ENCODE measurements around the gene NPAP1. TPM values are rescaled to one million over a fixed set of nuclear protein-coding genes. Genes with fewer than 3 reads are reported as not detected.

Gene NPAP1
- total and polyA plus RNA-seq, 2 experiments from 2014 or later: 0.77 to 0.87 TPM

DNA sequence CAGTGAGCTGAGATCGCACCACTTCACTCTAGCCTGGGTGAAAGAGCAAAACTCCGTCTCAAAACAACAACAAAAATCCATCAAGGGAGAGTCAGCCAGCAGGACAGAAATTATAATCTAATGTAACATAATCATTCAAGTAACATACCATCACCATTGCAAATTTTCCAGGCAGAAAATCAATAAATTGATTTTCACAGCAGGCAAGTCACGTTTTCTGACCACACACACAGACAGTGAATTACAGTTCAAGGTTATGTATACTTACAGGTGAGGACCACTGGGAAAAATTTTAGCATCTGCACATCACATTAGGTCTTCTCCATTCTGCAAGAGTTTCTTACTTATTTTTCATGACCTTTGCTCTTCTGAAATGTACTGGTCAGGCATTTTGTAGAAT lies 29.9 kb upstream of the NPAP1 start:
- Histone ChIP-seq H3K4me2 (no peak overlapping the region), H3K27me3 (no peaks in the 10 kb centered on the region), H3K4me3 (no peak overlapping the region), H3K9me2 (replicated peaks; ENCODE audit: insufficient read depth) (no peaks in the 10 kb centered on the region), H2AFZ (no peak overlapping the region), H3K27ac (no peak overlapping the region), H3K4me1 (ENCODE audit: insufficient read depth) (no peaks in the 10 kb centered on the region), H4K20me1 (ENCODE audit: insufficient read depth, poor library complexity, severe bottlenecking) (no peaks in the 10 kb centered on the region), H3K36me3 (replicated peaks; ENCODE audit: insufficient read depth, low read depth) (no peaks in the 10 kb centered on the region), H3K9me3 (ENCODE audit: low read depth) (no peaks in the 10 kb centered on the region), H3K79me2 (no peaks in the 10 kb centered on the region)
- WGBS (ENCODE audit: low lambda C conversion rate, missing lambda C conversion rate): 69% methylated on average over 3 of the region's 3 CpGs
- TF ChIP-seq EZH2phosphoT487 (IDR thresholded peaks at IDR 0.05; ENCODE audit: low read depth, severe bottlenecking, unreplicated experiment) (no peak), EZH2 (IDR thresholded peaks at IDR 0.05; ENCODE audit: borderline replicate concordance) (no peak)
- TF ChIP-seq, protein P1, sequence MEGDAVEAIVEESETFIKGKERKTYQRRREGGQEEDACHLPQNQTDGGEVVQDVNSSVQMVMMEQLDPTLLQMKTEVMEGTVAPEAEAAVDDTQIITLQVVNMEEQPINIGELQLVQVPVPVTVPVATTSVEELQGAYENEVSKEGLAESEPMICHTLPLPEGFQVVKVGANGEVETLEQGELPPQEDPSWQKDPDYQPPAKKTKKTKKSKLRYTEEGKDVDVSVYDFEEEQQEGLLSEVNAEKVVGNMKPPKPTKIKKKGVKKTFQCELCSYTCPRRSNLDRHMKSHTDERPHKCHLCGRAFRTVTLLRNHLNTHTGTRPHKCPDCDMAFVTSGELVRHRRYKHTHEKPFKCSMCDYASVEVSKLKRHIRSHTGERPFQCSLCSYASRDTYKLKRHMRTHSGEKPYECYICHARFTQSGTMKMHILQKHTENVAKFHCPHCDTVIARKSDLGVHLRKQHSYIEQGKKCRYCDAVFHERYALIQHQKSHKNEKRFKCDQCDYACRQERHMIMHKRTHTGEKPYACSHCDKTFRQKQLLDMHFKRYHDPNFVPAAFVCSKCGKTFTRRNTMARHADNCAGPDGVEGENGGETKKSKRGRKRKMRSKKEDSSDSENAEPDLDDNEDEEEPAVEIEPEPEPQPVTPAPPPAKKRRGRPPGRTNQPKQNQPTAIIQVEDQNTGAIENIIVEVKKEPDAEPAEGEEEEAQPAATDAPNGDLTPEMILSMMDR (IDR thresholded peaks at IDR 0.05; ENCODE audit: poor library complexity): no peak
- DNase-seq (ENCODE audit: low spot score): no peak

DNA sequence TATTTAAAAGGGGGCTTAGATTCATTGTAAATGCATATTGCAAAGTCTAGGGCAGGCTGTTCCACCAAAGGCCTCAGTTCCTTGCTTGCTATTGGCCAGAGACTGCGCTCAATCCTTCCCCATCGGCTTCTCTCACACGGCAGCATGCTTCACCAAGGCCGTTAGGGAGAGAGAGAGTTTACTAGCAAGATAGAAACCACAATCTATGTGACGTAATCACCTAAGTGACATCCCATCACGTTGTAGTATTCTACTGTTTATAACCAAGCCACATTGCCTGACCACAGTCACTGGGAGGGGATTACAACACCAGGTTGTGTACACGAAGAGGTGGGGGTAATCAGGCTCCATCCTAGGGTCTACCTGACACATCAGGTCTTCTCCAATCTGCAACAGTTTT lies 16.0 kb upstream of the NPAP1 start:
- no peaks in the 10 kb centered on the region for H4K20me1 ChIP-seq (ENCODE audit: insufficient read depth, poor library complexity, severe bottlenecking)
- no peaks in the 10 kb centered on the region for H3K27me3 ChIP-seq
- DNase-seq (ENCODE audit: low spot score): no peak
- H3K79me2 ChIP-seq: no peaks in the 10 kb centered on the region
- H3K4me2 ChIP-seq: no peak overlapping the region
- no peak overlapping the region for H2AFZ ChIP-seq
- no peak overlapping the region for H3K27ac ChIP-seq
- H3K9me2 ChIP-seq (replicated peaks; ENCODE audit: insufficient read depth): no peaks in the 10 kb centered on the region
- no peaks in the 10 kb centered on the region for H3K9me3 ChIP-seq (ENCODE audit: low read depth)
- 58% methylated on average over 7 of the region's 7 CpGs for WGBS (ENCODE audit: low lambda C conversion rate, missing lambda C conversion rate)
- no peaks in the 10 kb centered on the region for H3K36me3 ChIP-seq (replicated peaks; ENCODE audit: insufficient read depth, low read depth)
- no peak overlapping the region for H3K4me3 ChIP-seq
- H3K4me1 ChIP-seq (ENCODE audit: insufficient read depth): no peaks in the 10 kb centered on the region
- TF ChIP-seq EZH2 (IDR thresholded peaks at IDR 0.05; ENCODE audit: borderline replicate concordance): no peak
- no peak for TF ChIP-seq EZH2phosphoT487 (IDR thresholded peaks at IDR 0.05; ENCODE audit: low read depth, severe bottlenecking, unreplicated experiment)
- TF ChIP-seq, protein P1 (IDR thresholded peaks at IDR 0.05; ENCODE audit: poor library complexity): no peak

DNA sequence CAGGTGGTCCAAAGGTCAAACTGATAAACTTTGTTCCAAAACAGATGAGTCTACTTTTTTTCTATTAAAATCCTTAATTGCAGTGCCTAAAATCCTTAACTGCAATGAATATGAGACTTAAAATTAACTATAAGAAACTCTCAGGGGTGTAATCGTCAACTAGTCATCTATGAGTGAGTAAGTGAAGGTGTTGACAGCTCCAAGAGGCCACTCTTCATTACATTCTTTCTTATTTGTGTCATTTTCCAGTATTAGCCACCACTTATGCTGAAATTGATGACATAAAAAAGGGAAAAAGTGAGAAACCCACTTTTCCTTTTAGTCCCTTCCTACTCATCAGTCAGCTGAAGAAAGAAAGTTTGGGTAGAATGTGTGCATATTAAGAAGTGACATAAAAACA lies 12.6 kb upstream of the NPAP1 start:
- H3K36me3 ChIP-seq (replicated peaks; ENCODE audit: insufficient read depth, low read depth): no peaks in the 10 kb centered on the region
- no peaks in the 10 kb centered on the region for H3K27me3 ChIP-seq
- no peaks in the 10 kb centered on the region for H3K9me2 ChIP-seq (replicated peaks; ENCODE audit: insufficient read depth)
- no peaks in the 10 kb centered on the region for H4K20me1 ChIP-seq (ENCODE audit: insufficient read depth, poor library complexity, severe bottlenecking)
- 64% methylated on average over 1 of the region's 1 CpG for WGBS (ENCODE audit: low lambda C conversion rate, missing lambda C conversion rate)
- no peaks in the 10 kb centered on the region for H3K79me2 ChIP-seq
- no peaks in the 10 kb centered on the region for H3K4me1 ChIP-seq (ENCODE audit: insufficient read depth)
- H2AFZ ChIP-seq: no peak overlapping the region
- DNase-seq (ENCODE audit: low spot score): no peak
- no peak overlapping the region for H3K4me3 ChIP-seq
- H3K4me2 ChIP-seq: no peak overlapping the region
- no peak overlapping the region for H3K27ac ChIP-seq
- no peaks in the 10 kb centered on the region for H3K9me3 ChIP-seq (ENCODE audit: low read depth)
- no peak for TF ChIP-seq EZH2 (IDR thresholded peaks at IDR 0.05; ENCODE audit: borderline replicate concordance)
- TF ChIP-seq, protein P1 (IDR thresholded peaks at IDR 0.05; ENCODE audit: poor library complexity): no peak
- no peak for TF ChIP-seq EZH2phosphoT487 (IDR thresholded peaks at IDR 0.05; ENCODE audit: low read depth, severe bottlenecking, unreplicated experiment)

DNA sequence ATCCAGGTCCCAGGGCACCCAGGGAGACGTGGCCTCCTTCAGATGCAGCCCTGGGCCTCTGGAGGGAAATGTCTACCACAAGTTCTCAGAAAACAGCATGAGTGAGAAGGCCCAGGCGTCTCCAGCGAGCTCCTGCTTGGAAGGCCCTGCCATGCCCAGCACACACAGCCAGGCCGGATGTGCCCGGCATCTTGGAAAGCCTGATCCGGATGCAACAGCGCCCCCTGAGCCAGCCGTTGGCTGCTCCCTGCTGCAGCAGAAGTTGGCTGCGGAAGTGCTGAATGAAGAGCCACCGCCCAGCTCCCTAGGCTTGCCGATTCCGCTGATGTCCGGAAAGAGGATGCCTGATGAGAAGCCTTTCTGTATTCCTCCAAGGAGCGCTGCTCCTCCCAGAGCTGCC lies 856 bp downstream of the NPAP1 start:
- H3K27ac ChIP-seq: no peak overlapping the region
- no peaks in the 10 kb centered on the region for H3K9me2 ChIP-seq (replicated peaks; ENCODE audit: insufficient read depth)
- H3K9me3 ChIP-seq (ENCODE audit: low read depth): no peaks in the 10 kb centered on the region
- TF ChIP-seq, protein P1 (IDR thresholded peaks at IDR 0.05; ENCODE audit: poor library complexity): no peak
- TF ChIP-seq EZH2 (IDR thresholded peaks at IDR 0.05; ENCODE audit: borderline replicate concordance) (no peak), EZH2phosphoT487 (IDR thresholded peaks at IDR 0.05; ENCODE audit: low read depth, severe bottlenecking, unreplicated experiment) (no peak)
- H4K20me1 ChIP-seq (ENCODE audit: insufficient read depth, poor library complexity, severe bottlenecking): no peaks in the 10 kb centered on the region
- no peaks in the 10 kb centered on the region for H3K4me1 ChIP-seq (ENCODE audit: insufficient read depth)
- H3K27me3 ChIP-seq: no peaks in the 10 kb centered on the region
- no peak overlapping the region for H2AFZ ChIP-seq
- no peak overlapping the region for H3K4me2 ChIP-seq
- 84% methylated on average over 14 of the region's 14 CpGs for WGBS (ENCODE audit: low lambda C conversion rate, missing lambda C conversion rate)
- no peaks in the 10 kb centered on the region for H3K79me2 ChIP-seq
- H3K4me3 ChIP-seq: no peak overlapping the region
- DNase-seq (ENCODE audit: low spot score): no peak
- H3K36me3 ChIP-seq (replicated peaks; ENCODE audit: insufficient read depth, low read depth): no peaks in the 10 kb centered on the region
